K562 (cell line): ENCODE results near the gene XAGE3. TPM values are rescaled to one million over a fixed set of nuclear protein-coding genes. Genes with fewer than 3 reads are reported as not detected.
"Not testable (repeated sequence)": the region's sequence is repeated elsewhere in the genome, so short reads cannot be mapped to it uniquely, and the experiment has no call there.

Source experiments
- ATAC-seq: fragments of 200-7000 bp; cut with Tn5 transposase; 3 replicates; pipeline ENCODE4 v1.9.1; 2020; ENCODE audit warnings: moderate library complexity
- BruUV-seq: library from RNA; stranded (reverse); fragments of 400-500 nt; replicated peaks from 2 replicates; lab custom pipeline; 2021; lab: Mats Ljungman, UMichigan
- CTCF ChIA-PET: fragments of 300-600 bp; formaldehyde crosslinking; extraction: SDS; loops from one replicate; lab custom pipeline; 2021; ENCODE audit warnings: low intra/inter-chr PET ratio; lab: Yijun Ruan, JAX
- POLR2A ChIA-PET: fragments of 300-600, 350-650 bp; sonication (Branson Sonifier 250); formaldehyde crosslinking; extraction: SDS; loops from one replicate; lab custom pipeline; 2021; ENCODE audit warnings: antibody characterized with exemption, inconsistent platforms; lab: Yijun Ruan, JAX
- DNase-seq, 4 experiments: peaks; one replicate each; pipeline versions ENCODE4 v3.0.0 to v3.0.0-alpha.2; 2011 to 2018; ENCODE audit warnings: low spot score in 3 of 4, mixed read lengths in 3 of 4; ENCODE audit errors: extremely low read depth in 1 of 4
- FAIRE-seq: peaks from 2 replicates; lab custom pipeline; 2011; peaks lifted over from hg19 to GRCh38; lab: Jason Lieb, UNC
- H2AFZ ChIP-seq: 2 replicates; pipeline ENCODE4 v1.6.0; 2011; ENCODE audit warnings: low read depth, low read length, control low read depth, inconsistent platforms
- H3K27ac ChIP-seq: fragments of 200-600 bp; 3 replicates; pipeline ENCODE4 v1.8.0; 2011; ENCODE audit warnings: low read depth, mild to moderate bottlenecking, control low read depth, inconsistent platforms, low read length, moderate library complexity, mixed read lengths; ENCODE audit errors: extremely low read depth
- H3K27me3 ChIP-seq, 2 experiments: fragments of 300-600 bp in 1 of 2; 2 replicates in 1 of 2; 3 replicates in 1 of 2; pipeline versions ENCODE4 v1.6.0 to v1.8.0; 2011; ENCODE audit warnings: inconsistent platforms in 2 of 2, low read length in 2 of 2, mild to moderate bottlenecking in 1 of 2, mixed read lengths in 1 of 2, moderate library complexity in 1 of 2; ENCODE audit not compliant: control insufficient read depth in 2 of 2, insufficient read depth in 2 of 2
- H3K36me3 ChIP-seq: fragments of 300-600 bp; 3 replicates; pipeline ENCODE4 v1.8.0; 2011; ENCODE audit warnings: mild to moderate bottlenecking, low read length, inconsistent platforms; ENCODE audit not compliant: control insufficient read depth, insufficient read depth
- H3K4me1 ChIP-seq, 2 experiments: fragments of 200-600 bp in 1 of 2; replicated peaks in 1 of 2; 2 replicates in 1 of 2; 3 replicates in 1 of 2; pipeline versions ENCODE4 v1.5.1 to v1.8.0; 2011; ENCODE audit warnings: inconsistent platforms in 2 of 2, low read length in 2 of 2, mild to moderate bottlenecking in 1 of 2, mixed read lengths in 1 of 2, moderate library complexity in 1 of 2; ENCODE audit not compliant: control insufficient read depth in 2 of 2, insufficient read depth in 2 of 2
- H3K4me2 ChIP-seq: 2 replicates; pipeline ENCODE4 v1.6.1; 2011; ENCODE audit warnings: low read length, control low read depth, inconsistent platforms, mixed read lengths; ENCODE audit not compliant: insufficient read depth
- H3K4me3 ChIP-seq: fragments of 200-600 bp; sonication (generic), shearing (Covaris generic); 2 replicates; pipeline ENCODE4 v1.5.1; 2016; ENCODE audit warnings: control low read depth, inconsistent platforms
- H3K79me2 ChIP-seq: fragments of 200-600 bp; 3 replicates; pipeline ENCODE4 v1.8.0; 2011; ENCODE audit warnings: low read length, inconsistent platforms; ENCODE audit not compliant: control insufficient read depth, insufficient read depth
- H3K9ac ChIP-seq, 2 experiments: 2 replicates each; pipeline versions ENCODE4 v1.6.0 to v1.6.1; 2011; ENCODE audit warnings: low read depth in 2 of 2, low read length in 2 of 2, control low read depth in 1 of 2, inconsistent platforms in 1 of 2, mild to moderate bottlenecking in 1 of 2, mixed read lengths in 1 of 2; ENCODE audit not compliant: insufficient read depth in 1 of 2
- H3K9me1 ChIP-seq: one replicate; pipeline ENCODE4 v1.6.0; 2011; ENCODE audit warnings: inconsistent platforms, mild to moderate bottlenecking, low read length, moderate library complexity; ENCODE audit not compliant: control insufficient read depth, insufficient read depth
- H3K9me3 ChIP-seq: replicated peaks from 2 replicates; pipeline ENCODE4 v1.5.1; 2011; ENCODE audit warnings: low read depth, low read length, inconsistent platforms; ENCODE audit not compliant: control insufficient read depth, insufficient read depth
- H4K20me1 ChIP-seq: replicated peaks from 2 replicates; pipeline ENCODE4 v1.6.1; 2011; ENCODE audit warnings: low read length, inconsistent platforms, mixed read lengths; ENCODE audit not compliant: control insufficient read depth, insufficient read depth
- WGBS: fragments of 100-300 bp; shearing (Covaris generic); methylation state at CpG from one replicate; pipeline ENCODE4 v1.1.6; 2016; ENCODE audit warnings: low coverage, mixed read lengths; ENCODE audit not compliant: insufficient coverage; ENCODE audit errors: missing lambda C conversion rate; 5-methylcytosine and 5-hydroxymethylcytosine counted together
- in situ Hi-C: fragments of 300-500 bp; cut with MboI; formaldehyde crosslinking; loops from 4 replicates; pipeline ENCODE4 v1.15.0; 2018; ENCODE audit warnings: inconsistent platforms, mixed read lengths
- intact Hi-C: fragments of 100-400 bp; cut with micrococcal nuclease; formaldehyde crosslinking; loops from 2 replicates; pipeline ENCODE4 v1.14.2; 2022
- polyA plus RNA-seq, 8 experiments: library from polyadenylated mRNA; depleted of rRNA in 4 of 8; stranded (reverse) in 5 of 8; unstranded in 3 of 8; fragments of >200 nt; fragmentation: Nextera tagmentation in 2 of 8; fragmentation: Illumina TruSeq in 1 of 8; extraction: Ambion mirVana in 2 of 8; extraction: Trizol in 1 of 8; gene quantifications; 2 replicates each; pipeline versions ENCODE4 v1.2.1 to v1.2.3, GENCODE V29; 2011 to 2014; ENCODE audit warnings: inconsistent platforms in 1 of 8, missing spikeins in 1 of 8
- total RNA-seq, 7 experiments: library from RNA; depleted of rRNA in 6 of 7; stranded (reverse); fragments of >200 nt in 6 of 7; fragmentation: Illumina TruSeq in 2 of 7; extraction: Trizol in 2 of 7; gene quantifications; 2 replicates each; pipeline versions ENCODE4 v1.2.1 to v1.2.3, GENCODE V29; 2011 to 2021; ENCODE audit warnings: low replicate concordance in 1 of 7

XAGE3 gene
- total and polyA plus RNA-seq, 9 of the 15 experiments (the other 6 are each of a cell fraction or from before 2014, with no cell fraction given): 0.15 to 0.21 TPM; not detected in 7

GRCh38 chrX:52888090-52888489, 20.2 kb upstream of the XAGE3 start:
- H3K9me1 ChIP-seq, ATAC-seq, BruUV-seq, intact Hi-C loops, DNase-seq, H3K9ac ChIP-seq, FAIRE-seq, H3K4me1 ChIP-seq, H3K79me2 ChIP-seq, H3K4me2 ChIP-seq, H4K20me1 ChIP-seq, H2AFZ ChIP-seq, POLR2A ChIA-PET, H3K27ac ChIP-seq, CTCF ChIA-PET, H3K4me3 ChIP-seq, H3K36me3 ChIP-seq, H3K27me3 ChIP-seq, H3K9me3 ChIP-seq: not testable (repeated sequence)
- no CpG with 5 or more reads among the region's 9 CpGs for WGBS
- in situ Hi-C loops: loop anchor here (5.0 kb wide), 1 partner anchor 99 kb away; no protein-coding TSS in a partner anchor

DNA sequence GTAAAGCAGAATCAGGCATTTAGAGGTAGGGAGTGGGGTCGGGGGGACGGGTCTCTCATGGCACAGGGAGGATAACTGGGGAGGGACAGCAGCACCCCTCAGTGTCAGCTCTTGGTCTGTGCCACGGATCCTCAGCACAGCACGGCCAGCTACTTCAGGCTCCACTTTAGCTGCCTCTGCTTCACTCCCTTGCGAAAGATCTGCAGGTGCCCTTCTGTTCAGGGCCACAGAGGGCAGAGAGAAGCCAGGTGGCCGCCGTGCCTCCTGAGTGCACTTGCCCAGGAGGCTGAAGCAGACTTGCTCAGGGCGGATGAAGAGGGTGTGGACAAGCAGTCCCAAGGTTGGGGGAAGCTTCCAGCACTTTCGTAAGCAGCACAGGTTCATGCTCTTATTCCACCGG, 19.6 kb upstream of the XAGE3 start:
- in situ Hi-C loops: loop anchor here (5.0 kb wide), 1 partner anchor 100 kb away; no protein-coding TSS in a partner anchor
- H3K4me3 ChIP-seq, H3K9me3 ChIP-seq, ATAC-seq, H3K36me3 ChIP-seq, H3K4me2 ChIP-seq, H3K27me3 ChIP-seq, intact Hi-C loops, H3K79me2 ChIP-seq, H4K20me1 ChIP-seq, BruUV-seq, H3K9ac ChIP-seq, POLR2A ChIA-PET, H3K9me1 ChIP-seq, DNase-seq, H3K27ac ChIP-seq, CTCF ChIA-PET, H3K4me1 ChIP-seq, FAIRE-seq, H2AFZ ChIP-seq: not testable (repeated sequence)
- WGBS: no CpG with 5 or more reads among the region's 10 CpGs

DNA sequence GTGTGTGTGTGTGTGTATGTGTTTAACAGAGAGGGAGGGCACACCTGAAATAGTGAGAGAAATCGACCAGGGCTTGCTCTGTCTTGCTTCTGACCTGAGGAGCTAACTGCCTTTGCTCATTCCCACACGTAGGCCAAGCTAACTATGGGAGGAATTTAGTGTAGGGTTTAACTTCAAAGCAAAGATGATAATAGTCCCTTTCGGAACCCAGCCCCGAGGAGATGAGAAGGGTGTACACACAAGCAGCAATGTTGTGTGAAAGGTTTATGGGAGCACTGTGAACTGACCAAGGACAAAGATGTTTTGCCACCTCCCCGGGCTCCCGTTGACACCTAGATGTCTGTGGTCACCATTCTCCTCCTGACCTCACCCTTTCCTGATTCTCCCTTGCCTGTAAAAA, 8.5 kb upstream of the XAGE3 start:
- H3K79me2 ChIP-seq, ATAC-seq, intact Hi-C loops, DNase-seq, H3K9me3 ChIP-seq, H3K9ac ChIP-seq, H3K27ac ChIP-seq, BruUV-seq, H3K36me3 ChIP-seq, H3K4me3 ChIP-seq, POLR2A ChIA-PET, in situ Hi-C loops, H2AFZ ChIP-seq, H4K20me1 ChIP-seq, H3K4me2 ChIP-seq, H3K4me1 ChIP-seq, H3K27me3 ChIP-seq, H3K9me1 ChIP-seq, CTCF ChIA-PET: not testable (repeated sequence)
- peak; percentile 61 for FAIRE-seq
- 12% methylated on average over 3 of the region's 6 CpGs for WGBS

DNA sequence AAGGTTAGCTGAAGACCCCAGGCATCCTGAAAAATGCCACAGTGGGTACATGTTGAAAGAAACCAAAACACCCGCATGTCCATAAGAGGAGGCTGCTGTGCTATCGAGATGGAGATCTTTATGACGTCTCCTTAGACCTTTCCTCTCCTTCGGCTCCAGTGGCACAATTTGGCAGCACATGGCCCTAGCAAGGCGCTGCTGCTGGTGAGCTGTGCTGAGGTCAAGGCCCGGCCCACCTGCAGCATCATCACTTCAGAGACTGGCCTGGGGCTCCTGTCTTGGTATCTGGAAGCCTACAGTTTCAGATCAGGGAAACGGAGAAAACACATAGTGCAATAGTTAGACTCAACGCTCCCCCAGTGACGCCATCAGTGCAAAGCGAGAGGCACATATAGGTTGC, 7.6 kb upstream of the XAGE3 start:
- H3K9ac ChIP-seq, H3K9me1 ChIP-seq, H3K36me3 ChIP-seq, H3K27ac ChIP-seq, H4K20me1 ChIP-seq, H3K4me2 ChIP-seq, H3K4me1 ChIP-seq, H2AFZ ChIP-seq, H3K27me3 ChIP-seq, DNase-seq, intact Hi-C loops, CTCF ChIA-PET, H3K9me3 ChIP-seq, in situ Hi-C loops, H3K4me3 ChIP-seq, H3K79me2 ChIP-seq, POLR2A ChIA-PET, FAIRE-seq, BruUV-seq, ATAC-seq: not testable (repeated sequence)
- WGBS: 0% methylated on average over 1 of the region's 10 CpGs
